Measurements from ENCODE around the gene TRPM1. TPM values are rescaled to one million over a fixed set of nuclear protein-coding genes. Genes with fewer than 3 reads are reported as not detected.

The TRPM1 gene
- total RNA-seq, 4 donors from 2014 or later, result not detected

DNA sequence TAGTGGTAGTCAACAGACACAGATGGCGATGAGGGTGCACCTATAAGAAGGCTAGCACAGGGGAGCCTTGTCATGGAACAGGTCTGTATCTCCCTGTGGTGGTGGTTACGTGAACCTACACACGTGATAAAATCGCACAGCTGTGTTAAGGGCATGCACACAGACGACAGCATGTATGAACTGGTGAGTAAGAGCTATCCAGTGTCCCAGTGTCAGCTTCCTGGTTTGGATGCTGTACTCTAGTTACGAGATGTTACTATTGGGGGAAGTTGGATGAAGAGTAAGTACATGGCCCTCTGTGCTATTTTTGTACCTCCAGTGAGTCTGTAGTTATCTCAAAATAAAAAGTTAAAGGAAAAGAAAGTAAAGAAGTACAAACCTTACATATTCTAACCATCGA is 148.3 kb downstream of the TRPM1 start:
- Histone ChIP-seq H3K9me3 (no peaks in the 10 kb centered on the region), H3K4me3 (no peak overlapping the region), H3K27ac (peak overlapping the region; percentile 83 to 95 (median 84)), H3K36me3 (peaks cover 0 to 73% of the 10 kb centered on the region in 2 donors), H3K27me3 (no peaks in the 10 kb centered on the region), H3K4me1 (peaks cover 14 to 36% of the 10 kb centered on the region in 2 donors)
- TF ChIP-seq, protein P1, sequence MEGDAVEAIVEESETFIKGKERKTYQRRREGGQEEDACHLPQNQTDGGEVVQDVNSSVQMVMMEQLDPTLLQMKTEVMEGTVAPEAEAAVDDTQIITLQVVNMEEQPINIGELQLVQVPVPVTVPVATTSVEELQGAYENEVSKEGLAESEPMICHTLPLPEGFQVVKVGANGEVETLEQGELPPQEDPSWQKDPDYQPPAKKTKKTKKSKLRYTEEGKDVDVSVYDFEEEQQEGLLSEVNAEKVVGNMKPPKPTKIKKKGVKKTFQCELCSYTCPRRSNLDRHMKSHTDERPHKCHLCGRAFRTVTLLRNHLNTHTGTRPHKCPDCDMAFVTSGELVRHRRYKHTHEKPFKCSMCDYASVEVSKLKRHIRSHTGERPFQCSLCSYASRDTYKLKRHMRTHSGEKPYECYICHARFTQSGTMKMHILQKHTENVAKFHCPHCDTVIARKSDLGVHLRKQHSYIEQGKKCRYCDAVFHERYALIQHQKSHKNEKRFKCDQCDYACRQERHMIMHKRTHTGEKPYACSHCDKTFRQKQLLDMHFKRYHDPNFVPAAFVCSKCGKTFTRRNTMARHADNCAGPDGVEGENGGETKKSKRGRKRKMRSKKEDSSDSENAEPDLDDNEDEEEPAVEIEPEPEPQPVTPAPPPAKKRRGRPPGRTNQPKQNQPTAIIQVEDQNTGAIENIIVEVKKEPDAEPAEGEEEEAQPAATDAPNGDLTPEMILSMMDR (IDR thresholded peaks at IDR 0.05 in 4 of 5, conservative IDR thresholded peaks at IDR 0.05 in 1 of 5), result no peak
- TF ChIP-seq POLR2A (IDR thresholded peaks at IDR 0.05), result no peak
- intact Hi-C loops (cut with DNase I; ENCODE audit: low total_unique reads) (no loop called here), in situ Hi-C loops (cut with MboI; ENCODE audit: low sequenced_read_pairs in 4 of 4) (loop anchor here in 2 of 4 donors (25.0 kb wide), 2 partner anchors 384 to 409 kb away; partner anchors contain the start of gene KLF13 (in 1 of the 2))
- ATAC-seq, result peak; percentile 89 to 97
- peak; percentile 36 to 75 for DNase-seq

MicroRNA genes within 50 kb of the gene (microRNA counts, 767-probe panel; counts per million panel counts)
- 356 to 448 counts per million in 2 donors for microRNA hsa-miR-211-5p

Small RNAs within 50 kb of the gene (microRNA-seq; reads per million reads assigned to microRNA genes)
- 0 reads per million in 2 donors for gene MIR211 (ENCODE audit: borderline replicate concordance in 2 of 2)

Other genes starting within 250 kb of the TRPM1 start
- 10 to 100 TPM; 20.0 to 27.5 (median 25.3) TPM for gene FAN1, start 197.8 kb downstream of the TRPM1 start, total RNA-seq
- 10 to 100 TPM; 36.6 to 63.4 (median 40.4) TPM for gene MTMR10, start 110.1 kb downstream of the TRPM1 start, total RNA-seq
- gene KLF13, start 225.1 kb upstream of the TRPM1 start, total RNA-seq, result 10 to 100 TPM; 18.3 to 50.2 (median 32.9) TPM

All from gastrocnemius medialis (tissue), 4 donors.